COR-L47 (cell line): ENCODE results near the gene ARIH2.
"Not testable (repeated sequence)": the region's sequence is repeated elsewhere in the genome, so short reads cannot be mapped to it uniquely, and the experiment has no call there.

ENCODE experiments used
- DNase-seq: peaks from one replicate; lab custom pipeline; 2025; lab: John Stamatoyannopoulos, UW

Gene ARIH2

DNA sequence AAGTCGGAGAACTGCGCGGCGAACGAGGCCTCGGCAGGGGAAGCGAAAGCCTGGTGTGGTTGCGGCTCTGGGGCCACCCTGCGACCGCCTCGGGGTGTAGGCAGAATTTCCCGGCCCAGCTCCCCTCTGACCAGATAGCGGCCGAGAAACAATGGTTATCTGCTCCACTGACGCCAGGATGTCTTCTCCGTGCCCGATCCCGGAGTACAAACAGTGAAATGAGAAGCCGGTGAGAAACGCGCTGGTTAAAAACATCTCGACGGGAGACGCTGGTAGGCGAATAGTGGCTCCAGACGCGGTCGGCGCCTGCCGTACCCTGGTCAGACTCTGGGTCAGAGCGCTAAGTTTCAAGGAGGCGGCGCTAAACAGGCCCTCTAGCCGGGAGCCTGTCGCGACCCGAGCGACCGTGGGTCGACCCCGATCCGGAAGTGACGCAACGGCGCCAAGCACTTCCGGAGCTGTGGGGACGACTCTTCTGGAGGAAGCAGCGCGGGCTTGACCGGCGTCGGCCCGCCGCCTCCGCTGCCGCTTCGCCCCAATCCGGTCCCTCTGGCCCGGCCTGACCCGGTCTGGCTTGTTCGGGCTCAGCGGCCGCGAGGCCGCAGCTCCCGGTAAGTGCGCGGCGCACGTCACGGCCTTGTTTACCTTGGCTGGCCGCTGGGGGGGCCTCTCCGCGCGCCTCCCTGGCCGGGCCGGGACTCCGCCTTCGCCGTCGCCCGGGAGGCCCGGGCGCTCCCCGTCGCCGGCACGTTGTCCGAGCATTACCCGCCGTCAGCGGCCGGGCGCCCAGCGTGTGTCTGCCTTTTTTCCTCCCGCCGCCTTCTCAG, at the start of gene ARIH2:
Gene ARIH2, plus strand, starts transcription at position 455 of the 827 bp plus-strand sequence. CDS start 8,717 bp downstream, outside the sequence.
- DNase-seq: peak; percentile 54

DNA sequence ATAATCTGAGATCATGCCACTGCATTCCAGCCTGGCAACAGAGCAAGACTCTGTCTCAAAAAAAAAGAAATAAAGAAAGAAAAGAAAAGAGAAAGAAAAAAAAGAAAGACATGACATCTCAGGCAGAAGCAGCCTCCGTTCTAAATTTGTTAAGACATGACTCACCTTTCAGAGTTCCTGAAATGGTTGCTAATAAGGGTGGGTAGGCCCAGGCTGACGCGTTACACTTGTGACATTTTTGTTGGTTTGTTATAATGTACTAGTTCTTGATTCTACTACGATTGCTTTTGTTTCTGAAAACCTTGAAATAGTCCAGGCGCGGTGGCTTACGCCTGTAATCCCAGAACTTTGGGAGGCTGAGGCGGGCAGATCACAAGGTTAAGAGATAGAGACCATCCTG, 41.0 kb upstream of the ARIH2 start:
- DNase-seq: no peak

DNA sequence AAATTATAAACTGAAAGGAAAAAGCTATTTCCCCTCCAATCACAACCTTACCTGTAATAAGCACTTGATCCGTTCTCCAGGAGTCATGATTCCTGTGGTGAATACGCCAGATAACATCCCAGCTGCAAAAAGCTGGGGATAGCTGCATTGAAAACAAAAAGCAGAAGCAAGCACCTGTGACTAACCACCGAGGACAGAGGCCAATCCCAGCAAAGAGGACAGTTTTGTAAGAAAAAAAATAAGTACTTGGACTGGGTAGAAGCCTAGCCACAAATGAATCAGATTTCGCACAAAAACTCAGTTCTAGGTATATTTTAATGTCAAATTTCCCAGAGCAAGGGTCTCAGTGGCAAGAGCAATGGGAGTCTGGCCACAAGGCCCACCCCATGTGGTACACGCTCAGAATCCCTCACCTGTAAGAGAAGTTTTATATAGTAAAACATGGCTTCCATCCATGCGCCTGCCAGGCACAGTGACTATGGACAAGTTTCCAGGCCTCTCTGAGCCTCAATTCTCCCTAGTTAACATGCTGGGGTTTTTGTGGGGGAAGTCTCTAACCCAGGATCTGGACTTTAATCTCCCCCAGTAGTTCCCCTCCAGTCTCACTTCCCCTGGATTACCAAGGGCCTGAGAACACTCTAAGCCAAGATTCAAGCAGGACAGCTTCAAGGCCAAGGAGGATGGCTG, 39.2 kb upstream of the ARIH2 start:
- DNase-seq: no peak

DNA sequence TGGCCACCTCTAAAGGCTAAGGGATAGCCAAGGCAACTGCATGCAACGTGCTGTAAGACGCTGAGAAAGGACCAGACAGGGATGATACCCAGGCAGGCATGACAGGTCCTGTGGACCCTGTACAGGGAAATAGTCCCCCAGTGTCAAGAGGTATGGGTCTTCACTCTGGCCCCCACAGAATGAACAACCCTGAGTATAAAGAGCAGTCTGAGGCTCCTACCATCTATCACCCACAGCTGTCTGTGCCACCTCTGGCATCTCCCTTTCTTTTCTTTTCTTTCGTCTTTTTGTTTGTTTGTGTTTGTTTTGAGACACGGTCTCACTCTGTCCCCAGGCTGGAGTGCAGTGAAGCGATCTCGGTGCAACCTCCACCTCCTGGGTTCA, 38.7 kb upstream of the ARIH2 start:
- DNase-seq: no peak

DNA sequence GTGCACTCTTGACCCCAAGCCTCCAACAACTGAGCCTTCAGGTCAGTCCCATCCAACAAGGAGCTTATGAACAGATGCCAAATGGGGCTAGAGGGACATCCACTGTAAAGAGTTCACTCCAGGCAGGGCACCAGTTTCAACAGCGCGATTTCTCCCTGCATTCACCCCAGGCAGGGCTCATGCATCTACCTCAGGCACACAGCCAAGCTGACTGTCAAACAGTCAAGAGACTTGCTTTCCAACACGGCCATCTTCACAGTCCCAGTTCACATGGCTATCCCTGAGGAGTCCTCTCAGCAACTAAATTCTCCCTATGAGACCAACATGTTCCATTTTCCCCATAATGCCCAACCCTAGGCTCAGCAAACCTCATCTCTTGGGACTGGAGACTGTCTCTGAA, 37.6 kb upstream of the ARIH2 start:
- DNase-seq: no peak

DNA sequence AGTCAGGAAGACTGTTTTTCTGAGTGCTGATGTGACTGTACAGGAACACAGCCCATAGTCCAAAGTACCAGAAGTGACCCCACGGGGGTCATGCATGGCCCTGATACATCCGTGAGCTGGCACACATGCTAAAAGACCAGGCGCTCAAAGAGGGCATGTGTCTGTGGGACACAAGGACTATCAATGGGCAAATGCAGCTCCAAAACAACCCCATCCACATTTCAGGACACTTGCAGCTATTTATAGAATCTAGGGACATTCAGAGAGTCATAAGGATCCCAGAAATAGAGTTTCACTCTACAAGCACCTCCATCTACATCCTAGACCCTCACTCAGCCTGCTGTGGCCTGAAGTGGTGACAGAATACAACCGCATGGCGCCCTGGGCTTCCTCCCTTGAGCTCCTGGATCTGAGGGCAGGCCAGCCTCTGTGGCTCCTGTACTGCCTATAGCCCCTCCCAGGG, 37.0 kb upstream of the ARIH2 start:
- DNase-seq: no peak

DNA sequence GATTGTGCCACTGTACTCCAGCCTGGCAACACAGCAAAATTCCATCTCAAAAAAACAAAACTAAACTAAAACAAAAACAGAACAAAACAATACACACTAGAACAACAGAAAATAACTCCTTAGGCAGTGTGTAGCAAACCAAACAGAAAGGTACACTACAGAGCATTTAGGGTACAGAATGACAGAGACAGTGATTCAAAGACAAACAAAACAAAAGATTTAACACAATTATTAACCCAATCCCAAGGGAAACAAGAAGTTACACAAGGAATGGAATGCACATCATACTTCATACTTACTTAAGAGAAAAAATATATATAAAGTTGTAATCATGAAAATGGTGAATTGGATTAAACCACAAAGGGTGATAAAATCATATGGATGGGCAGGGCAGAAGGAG, 32.9 kb upstream of the ARIH2 start:
- no peak for DNase-seq

DNA sequence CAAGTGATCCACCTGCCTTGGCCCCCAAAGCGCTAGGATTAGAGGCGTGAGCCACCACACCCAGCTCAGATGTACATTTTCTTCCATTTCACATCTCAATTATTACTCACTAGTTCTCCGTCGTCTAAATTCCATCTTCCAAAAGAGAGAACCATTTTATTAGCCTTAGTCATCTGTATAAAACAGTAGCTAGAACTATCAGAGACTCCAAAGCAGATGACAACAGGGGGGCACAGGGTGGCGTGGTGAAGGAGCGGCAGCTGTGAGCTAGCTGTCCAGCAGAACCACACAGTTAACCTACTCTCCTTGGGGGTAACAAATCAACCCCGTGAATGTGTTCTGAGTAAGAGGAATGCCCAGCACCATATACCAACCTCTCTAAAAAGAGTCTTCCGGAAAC, 27.0 kb upstream of the ARIH2 start:
- DNase-seq: no peak

DNA sequence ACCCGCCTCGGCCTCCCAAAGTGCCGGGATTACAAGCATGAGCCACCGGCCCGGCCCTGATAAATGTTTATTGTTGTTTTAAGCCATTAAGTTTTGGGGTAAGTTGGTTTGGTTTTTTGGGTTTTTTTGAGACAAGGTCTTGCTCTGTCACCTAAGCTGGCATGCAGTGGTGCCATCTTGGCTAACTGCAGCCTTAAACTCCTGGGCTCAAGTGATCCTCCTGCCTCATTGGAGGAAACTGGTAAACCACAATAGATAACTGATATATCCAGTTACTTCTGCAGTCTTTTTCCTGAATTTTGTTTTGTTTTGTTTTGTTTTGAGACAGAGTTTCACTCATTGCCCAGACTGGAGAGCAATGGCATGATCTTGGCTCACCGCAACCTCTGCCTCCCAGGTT, 24.1 kb upstream of the ARIH2 start:
- DNase-seq: no peak

DNA sequence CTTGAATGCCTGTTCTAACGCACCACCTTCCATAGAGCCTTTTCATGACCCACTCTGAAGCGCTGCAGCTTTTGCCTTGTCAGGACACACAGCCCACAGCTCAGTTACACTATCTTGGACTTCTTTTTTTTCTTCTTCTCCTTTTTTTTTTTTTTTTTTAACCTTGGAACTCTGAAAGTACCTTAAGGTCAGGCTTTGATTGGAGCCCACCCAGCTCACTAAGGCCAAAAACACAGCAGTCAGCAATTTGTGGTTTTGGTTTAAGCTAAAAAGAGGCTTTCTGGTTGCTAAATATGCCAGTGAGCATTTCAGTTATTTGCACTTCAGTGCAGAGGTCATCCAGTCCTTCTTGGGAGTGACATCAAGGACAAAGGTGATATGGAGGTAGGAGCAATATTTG, 21.7 kb upstream of the ARIH2 start:
- DNase-seq: no peak

DNA sequence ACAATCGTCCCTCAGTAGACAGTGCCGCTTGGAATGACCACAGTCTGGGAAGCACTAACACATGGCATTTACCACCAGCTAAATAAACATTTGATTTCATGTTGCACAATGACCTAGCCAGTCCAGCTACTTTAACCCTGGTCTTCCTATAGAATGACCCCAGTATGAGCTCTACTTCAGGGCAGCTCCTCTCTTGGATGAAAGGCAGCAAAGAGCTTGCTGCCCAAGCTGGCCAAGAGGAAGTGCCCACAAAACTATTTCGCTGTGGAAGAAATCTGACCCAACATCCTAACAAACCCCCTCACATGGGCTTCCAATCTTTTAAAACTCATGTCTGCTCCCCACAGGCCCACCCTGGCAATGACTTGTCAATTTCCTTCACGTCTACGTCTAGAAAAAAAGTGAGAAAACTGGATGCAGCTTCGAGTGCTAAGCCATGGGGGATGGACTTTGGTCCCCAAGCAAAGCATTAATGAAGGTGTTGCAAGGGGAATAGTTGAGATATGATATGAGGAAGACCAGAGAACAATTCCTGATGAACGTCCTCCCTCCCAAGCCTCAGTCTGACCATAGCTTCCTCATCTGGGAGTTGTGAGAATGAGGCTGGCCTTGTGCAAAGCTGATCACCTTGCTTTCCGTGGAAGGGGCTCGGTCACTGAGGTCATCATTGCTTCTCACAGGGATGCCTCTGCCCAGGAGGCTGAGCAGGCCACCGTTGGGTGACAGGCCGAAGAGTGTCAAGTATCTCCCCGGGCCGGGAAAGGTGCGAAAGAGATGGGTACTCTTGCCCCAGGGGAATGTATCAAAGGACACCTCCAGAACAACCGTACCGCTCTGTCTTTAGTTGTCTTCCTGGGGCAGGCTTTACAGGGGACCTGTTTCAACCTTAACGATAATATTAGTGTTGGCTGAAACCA, 20.9 kb upstream of the ARIH2 start:
- DNase-seq: no peak

DNA sequence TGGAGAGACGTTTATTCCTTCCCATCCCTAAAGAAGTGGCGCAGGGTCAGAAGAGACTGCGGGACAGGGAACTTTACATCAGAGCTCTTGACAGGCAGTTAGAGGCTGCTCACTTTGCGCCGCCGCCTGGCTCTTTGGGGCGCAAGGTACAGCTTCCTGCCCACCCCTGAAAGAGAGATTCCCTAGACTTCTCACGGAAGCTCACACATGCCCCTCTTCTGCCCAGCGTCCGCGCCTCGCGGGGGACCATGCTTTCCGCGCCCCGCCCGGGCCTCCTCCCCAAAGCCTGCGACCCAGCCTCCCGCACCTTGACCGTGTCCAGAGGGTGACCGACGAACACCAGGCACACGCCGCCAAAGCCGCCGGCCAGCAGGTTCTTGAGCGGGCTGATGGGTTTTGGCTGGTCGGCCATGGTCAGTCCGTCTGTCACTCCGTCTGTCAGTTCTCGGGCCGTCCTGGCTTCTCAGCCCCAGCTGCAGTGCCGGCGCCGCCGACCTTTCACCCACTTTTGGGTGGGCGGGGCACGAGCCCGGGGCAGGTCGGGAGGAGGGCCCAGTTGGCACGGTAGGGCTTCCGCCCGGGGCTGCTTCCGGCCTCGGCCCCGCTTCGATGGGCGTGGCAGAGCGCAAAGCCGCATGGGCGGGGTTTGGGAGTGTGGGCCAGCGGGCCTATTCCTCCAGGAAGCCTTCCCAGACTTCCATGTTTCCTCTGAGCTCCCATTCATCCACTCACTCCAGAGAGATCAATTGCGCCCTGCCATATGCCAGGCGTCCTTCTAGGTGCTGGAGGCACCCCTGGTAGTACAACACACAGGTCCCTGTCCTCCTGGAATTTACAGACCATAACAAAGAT, 20.0 kb upstream of the ARIH2 start, which contains the start of gene SLC25A20:
Gene SLC25A20, minus strand, starts transcription at position 500 of the 852 bp plus-strand sequence. Its CDS starts 88 bp downstream, at position 412.
- peak; percentile 42 for DNase-seq

DNA sequence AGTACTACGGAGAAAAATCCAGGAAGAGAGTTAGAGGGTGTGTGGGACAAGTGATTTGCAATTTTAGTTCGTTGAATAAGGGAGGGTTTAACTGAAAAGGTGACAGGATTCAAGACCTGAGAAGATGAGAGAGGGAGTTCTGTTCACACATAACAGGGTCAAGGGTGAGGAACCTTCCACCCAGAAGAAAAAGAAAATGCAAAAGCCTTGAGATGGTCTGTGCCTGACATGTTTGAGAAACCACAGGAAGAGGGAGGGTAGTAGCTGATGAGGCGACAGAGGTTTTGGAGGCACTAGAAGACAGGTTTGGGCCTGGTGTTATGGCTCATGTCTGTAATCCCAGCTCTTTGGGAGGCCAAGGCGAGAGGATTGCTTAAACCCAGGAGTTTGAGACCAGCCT, 19.4 kb upstream of the ARIH2 start:
- DNase-seq: no peak

DNA sequence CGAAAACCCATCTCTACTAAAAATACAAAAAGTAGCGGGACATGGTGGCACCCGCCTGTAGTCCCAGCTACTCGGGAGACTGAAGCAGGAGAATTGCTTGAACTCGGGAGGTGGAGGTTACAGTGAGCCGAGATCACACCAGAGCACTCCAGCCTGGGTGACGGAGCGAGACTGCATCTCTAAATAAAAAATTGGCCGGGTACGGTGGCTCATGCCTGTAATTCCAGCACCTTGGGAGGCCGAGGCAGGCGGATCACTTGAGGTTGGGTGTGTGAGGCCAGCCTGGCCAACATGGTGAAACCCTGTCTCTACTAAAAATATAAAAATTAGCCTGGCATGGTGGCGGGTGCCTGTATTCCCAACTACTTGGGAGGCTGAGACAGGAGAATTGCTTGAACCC, 11.6 kb upstream of the ARIH2 start:
- DNase-seq: not testable (repeated sequence)

DNA sequence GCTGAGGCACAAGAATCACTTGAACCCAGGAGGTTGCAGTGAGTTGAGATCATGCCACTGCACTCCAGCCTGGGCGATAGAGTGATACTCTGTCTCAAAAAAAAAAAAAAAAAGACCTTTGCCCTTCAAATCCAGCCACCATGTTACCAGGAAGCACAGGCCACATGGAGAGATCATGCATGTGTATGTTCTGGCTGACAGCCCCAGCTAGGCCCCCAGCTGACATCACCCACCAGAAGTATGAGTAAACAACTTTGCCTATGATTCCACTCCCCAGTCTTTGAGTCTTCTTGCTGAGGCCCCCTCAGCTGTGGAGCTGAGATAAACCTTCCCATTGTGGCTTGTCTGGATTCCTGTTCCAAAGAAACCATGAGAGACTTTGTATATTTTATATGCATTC, 3.3 kb upstream of the ARIH2 start:
- no peak for DNase-seq

DNA sequence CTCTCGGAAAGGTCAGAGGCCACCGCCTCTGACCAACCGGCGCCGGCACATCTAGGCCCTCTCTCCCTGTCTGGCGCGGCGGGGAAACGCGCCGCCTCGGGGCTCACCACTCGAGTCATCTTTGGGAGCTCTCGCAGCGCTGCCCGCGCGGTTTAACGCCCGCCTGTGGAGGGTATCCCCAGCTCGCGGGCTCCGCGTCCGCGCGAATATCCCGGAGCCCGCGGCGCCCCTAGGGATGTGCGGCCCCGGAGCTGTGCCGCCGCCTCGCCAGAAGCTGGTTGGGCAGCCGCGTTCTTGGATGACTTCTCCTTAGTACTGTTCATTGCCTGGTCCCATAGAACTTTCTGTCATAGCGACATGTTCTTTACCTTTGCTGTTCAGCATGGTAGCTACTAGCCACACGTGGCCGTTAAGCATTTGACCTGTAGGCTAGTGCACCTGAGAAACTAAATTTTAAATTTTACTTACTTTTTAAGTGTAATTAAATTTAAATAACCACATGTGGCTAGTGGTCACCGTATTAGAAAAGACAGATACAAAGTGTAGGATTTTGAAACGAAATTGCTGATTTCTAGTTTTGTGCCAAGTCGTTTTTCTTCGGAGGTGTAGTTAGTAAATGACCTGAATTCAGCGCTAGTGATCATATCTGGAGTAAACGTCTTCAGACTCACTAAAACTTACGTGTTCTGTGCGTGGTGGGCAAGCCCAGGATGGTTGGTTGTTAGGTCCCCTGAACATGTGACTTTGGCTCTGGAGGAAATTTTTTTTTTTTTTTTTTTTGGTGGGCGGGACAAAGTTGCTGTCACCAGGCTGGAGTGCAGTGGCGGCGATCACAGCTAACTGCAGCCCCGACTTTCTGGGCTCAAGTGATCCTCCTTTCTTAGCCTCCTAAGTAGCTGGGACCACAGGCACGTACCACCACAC, 835 bp downstream of the ARIH2 start:
- peak; percentile 9 for DNase-seq

DNA sequence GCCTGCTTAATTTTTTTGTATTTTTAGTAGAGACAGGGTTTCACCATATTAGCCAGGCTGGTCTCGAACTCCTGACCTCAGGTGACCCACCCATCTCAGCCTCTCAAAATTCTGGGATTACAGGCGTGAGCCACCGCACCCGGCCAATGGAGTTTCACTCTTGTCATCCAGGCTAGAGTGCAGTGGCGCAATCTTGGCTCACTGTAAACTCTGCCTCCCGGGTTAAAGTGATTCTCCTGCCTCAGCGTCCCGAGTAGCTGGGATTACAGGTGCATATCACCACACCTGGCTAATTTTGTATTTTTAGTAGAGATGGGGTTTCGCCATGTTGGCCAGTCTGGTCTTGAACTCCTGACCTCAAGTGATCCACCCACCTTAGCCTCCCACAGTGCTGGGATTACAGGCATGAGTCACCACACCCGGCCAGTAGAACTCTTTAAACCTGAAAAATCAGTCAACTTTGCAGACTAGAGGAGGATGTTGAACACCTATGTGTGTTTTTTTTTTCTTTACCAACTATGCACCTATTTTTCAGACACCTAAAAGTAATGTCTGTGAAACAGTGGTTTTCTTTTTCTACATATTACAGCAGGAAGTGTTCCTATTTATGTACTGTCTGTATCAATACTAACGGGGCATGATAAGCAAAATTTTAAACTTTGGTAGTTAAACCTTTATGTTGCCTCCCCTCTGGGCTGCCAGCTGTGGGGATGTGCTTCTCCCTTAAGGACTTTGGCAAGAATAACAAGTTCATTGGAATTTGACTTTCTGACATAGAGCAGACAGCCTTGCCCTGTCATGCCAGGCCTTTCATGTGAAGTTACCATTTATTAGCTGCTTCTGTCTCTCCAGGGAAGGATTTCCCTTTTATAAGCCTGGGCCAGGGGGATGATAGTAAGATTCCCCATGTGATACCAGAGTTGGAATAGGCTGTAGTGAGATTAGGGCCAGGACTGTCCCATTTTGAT, 8.1 kb downstream of the ARIH2 start:
- no peak for DNase-seq

DNA sequence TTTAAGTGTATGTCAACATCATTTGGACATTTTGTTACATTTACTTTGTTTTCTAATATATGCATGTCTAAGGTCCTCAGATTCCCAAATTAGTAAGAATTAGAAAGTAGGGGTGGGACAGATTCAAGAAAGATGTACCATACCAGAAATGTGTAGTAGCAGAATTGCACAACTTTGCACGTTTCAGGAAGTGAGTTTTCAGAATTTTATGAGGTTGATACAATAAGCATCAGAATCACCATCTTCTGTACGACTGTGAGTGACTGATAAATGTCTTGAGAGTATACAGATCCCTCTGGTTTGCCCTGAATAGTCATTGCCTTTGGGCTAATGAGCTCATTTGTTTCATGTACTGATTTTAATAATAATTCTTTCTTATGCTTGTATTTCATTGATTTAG, 9.3 kb downstream of the ARIH2 start:
- DNase-seq: no peak

DNA sequence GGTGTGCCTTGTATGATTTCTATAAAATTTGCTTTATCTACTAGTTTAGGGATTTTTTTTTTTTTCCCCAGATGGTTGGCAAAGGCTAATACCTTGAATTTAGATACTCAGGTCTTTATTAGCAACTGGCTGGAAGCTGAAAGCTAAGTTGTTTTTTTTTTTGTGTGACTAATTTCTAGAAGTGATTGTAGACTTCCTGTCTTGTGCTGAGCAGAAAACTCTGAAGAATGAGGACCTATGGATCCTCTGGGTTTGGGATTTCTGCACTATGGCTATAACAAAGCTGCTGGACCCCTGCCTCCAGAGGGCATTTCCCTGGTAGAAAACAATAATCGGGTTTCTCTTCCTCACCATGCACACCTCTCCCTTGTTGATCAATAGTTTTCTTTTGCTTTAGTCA, 10.0 kb downstream of the ARIH2 start:
- DNase-seq: no peak
